GF-D8 (cell line): Measurements from ENCODE around the gene PLA2R1.

Experiments used
- DNase-seq: peaks from one replicate; lab custom pipeline; 2025; lab: John Stamatoyannopoulos, UW

PLA2R1 gene

DNA sequence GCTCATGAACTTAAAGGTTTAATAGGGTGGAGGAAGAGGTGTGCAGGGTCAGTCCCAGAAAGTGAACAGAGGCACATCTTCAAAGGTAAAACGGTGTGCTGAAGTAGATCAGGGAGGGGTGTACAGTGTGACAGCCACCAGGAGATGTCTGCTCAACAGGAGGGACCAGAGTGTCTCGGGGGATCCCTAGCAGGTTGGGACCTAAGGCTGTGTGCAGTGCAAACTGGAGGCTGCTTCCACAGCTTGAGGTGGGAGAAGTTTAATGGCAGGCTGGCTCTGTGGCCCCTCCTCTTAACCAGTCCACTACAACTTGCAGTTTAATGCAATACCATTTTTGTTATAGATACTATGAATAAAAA, 33.2 kb downstream of the PLA2R1 start:
- no peak for DNase-seq

GRCh38 chr2:160028431-160029269, 33.8 kb downstream of the PLA2R1 start:
- DNase-seq, result no peak

GRCh38 chr2:160022162-160022561, 40.3 kb downstream of the PLA2R1 start:
- no peak for DNase-seq

- DNase-seq, result no peak
These were observed 42.9 kb downstream of the PLA2R1 start for GRCh38 chr2:160019374-160020090.

- no peak for DNase-seq
These were observed 46.7 kb downstream of the PLA2R1 start for GRCh38 chr2:160015746-160016145.

GRCh38 chr2:160014227-160014626, 48.2 kb downstream of the PLA2R1 start:
- DNase-seq, result no peak

GRCh38 chr2:160010361-160011145, 51.9 kb downstream of the PLA2R1 start:
- DNase-seq, result no peak

DNA sequence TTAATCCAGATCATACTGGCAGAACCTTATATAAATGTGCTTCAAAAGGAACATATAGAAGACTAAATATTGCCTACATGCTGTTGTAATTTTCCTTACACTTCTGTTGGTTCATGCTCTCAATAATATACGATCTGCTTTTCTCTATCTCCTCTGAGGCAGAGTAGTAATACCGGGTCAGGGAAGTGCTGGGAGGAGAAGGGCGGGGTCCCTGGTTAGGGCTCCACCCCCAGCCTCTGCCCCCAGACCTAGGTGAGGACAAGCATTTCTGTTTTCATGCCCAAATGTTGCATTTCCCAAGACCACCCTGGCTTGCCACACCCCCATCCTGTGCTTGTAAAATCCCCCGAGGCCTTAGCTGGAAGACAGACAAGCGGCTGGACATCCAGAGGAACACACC, 55.3 kb downstream of the PLA2R1 start:
- DNase-seq, result no peak

DNA sequence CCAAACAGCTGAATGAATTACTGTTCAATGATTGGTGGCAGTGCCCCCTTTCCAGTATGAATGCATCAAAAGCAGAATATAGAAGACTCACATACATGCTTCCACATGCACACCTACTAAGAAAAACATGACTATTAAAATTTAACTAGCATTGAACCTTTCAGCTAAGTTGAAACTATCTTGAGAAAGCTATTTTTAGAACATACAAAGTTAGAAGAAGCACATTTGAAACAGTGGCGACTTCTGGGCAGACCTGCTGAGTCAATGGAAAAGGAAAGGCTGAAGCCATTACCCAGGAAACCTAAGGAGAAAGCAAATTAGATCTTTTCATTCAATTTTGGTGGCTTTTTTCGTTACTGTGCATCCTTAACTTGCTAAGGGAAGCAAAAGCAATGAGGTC, 55.9 kb downstream of the PLA2R1 start:
- no peak for DNase-seq

- no peak for DNase-seq
These were observed 56.5 kb downstream of the PLA2R1 start for GRCh38 chr2:160005908-160006307.

- no peak for DNase-seq
These were observed 56.9 kb downstream of the PLA2R1 start for GRCh38 chr2:160005476-160005875.

- no peak for DNase-seq
These were observed 63.5 kb downstream of the PLA2R1 start for GRCh38 chr2:159998961-159999360.

- DNase-seq, result no peak
These were observed 64.2 kb downstream of the PLA2R1 start for GRCh38 chr2:159998243-159998642.

GRCh38 chr2:159996792-159997546, 65.4 kb downstream of the PLA2R1 start:
- no peak for DNase-seq

DNA sequence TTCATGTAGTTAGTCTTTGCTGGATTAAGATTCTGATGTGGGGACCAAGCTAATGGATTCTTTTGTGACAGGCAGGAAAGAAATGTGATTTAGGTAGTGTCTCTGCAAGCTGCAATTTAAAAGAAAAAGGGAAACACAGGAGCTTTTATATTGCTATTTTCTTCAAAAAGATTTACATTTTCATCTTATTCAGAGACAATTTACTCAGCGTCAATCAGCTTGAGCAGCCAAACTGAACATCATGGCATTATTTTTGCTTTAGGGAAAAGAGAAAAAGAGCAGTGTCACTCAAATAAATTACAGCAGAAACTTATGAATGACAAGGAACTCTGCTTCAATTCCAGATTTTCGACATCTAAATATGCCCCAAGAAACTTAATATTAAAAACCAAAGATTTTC, 67.4 kb downstream of the PLA2R1 start:
- no peak for DNase-seq

DNA sequence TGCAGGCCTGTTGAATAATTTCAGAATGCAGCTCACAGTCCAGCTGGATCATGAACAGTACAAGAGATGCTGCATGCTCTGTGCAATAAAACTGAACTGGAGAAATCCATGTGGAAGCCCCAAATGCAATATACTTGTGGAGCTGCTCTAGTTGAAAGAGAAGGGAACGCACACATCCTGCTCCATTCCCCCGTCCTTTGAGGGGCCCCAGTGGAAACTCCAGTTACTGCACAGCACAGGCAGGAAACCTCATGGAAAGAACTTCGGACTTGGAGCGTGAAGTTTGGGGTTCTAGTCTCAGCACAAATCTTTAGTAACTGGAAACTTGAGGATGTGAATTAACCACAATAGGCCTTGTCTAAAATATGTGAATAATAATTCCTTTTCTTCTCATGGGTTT, 73.2 kb downstream of the PLA2R1 start:
- DNase-seq, result no peak

- DNase-seq, result no peak
These were observed 73.9 kb downstream of the PLA2R1 start for GRCh38 chr2:159988412-159988970.

DNA sequence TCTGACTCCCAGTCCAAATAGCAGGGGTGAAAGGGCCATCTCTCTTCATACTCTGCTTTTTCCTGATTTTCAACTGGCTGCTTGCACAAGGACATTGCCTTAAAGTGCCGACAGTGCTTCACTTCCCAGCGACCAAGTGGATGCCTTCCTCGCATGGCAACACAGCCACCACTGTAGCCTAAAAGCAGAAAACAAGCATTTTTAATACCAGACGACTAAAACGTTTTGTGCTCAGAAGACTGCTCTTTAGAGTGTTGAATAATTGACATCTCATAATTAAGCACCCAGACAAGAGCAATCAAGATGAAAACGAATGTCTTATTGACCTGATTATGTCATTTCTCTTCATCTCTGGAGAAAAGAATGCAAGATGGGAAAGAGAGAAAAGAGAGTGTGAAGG, 75.2 kb downstream of the PLA2R1 start:
- no peak for DNase-seq

DNA sequence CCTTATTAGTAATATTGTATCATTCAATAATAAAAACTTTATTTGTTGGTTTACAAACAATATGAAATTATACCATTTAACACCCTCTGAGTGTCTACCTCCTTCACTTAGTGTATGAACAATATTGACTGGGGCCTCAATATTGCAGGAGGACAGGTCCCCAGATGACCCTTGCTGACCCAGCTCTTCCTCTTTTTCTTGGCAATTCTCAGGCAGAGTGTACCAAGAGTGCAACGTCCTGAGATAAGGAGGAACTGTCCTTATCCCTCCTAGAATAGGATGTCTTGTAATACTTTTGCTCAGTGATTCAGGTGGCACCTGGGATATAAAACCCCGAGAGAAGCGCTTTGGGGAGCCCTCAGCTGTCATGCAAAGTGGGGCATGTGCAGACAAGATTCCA, 76.8 kb downstream of the PLA2R1 start:
- no peak for DNase-seq

- DNase-seq, result no peak
These were observed 78.4 kb downstream of the PLA2R1 start for GRCh38 chr2:159984034-159984433.
